ENCODE results near the gene DAGLB. TPM values are rescaled to one million over a fixed set of nuclear protein-coding genes. Genes with fewer than 3 reads are reported as not detected.
A peak's percentile ranks its signal among the peaks of the same experiment; 100 is the strongest.
"Not testable (repeated sequence)": the region's sequence is repeated elsewhere in the genome, so short reads cannot be mapped to it uniquely, and the experiment has no call there.

Gene DAGLB
- total RNA-seq, 2 experiments from 2014 or later = 13.1 to 13.6 TPM

- CTCF ChIA-PET = interaction anchor here (0.6 to 0.7 kb wide), 2 partner anchors 10 to 58 kb away, joined by 3 to 4 read pairs; no protein-coding TSS in a partner anchor
- DNase-seq = no peak
- peak overlapping the region; percentile 27 for H3K4me3 Mint-ChIP-seq
- H3K9me3 Mint-ChIP-seq = no peaks in the 10 kb centered on the region
- H3K4me1 Mint-ChIP-seq (ENCODE audit: low read depth) = peaks cover 68% of the 10 kb centered on the region
- peaks cover 3% of the 10 kb centered on the region for H3K36me3 Mint-ChIP-seq (ENCODE audit: low read depth)
- no peaks in the 10 kb centered on the region for H3K27me3 Mint-ChIP-seq (ENCODE audit: low read depth)
- no peak overlapping the region for H3K27ac Mint-ChIP-seq
- intact Hi-C loops (cut with micrococcal nuclease) = no loop called here
These were observed 33.7 kb upstream of the DAGLB start for GRCh38 chr7:6481445-6481844.

DNA sequence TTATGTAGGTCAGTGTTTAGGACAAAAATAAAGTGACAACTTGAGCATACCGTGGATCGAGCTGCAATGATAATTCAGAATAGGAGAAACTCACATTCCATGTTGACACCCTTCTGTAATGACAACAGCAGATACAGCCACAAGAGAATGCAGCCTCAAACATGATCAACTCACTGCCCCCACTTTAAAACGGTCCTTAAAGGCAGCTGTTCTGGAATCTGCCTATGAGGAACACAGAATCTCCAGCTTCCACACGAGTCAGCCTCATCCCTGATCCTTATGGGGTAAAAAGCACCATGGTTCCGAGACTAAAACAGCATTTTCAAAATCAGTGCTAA, 32.5 kb upstream of the DAGLB start:
- CTCF ChIA-PET = interaction anchor here (0.9 to 1.3 kb wide), 3 partner anchors 37 to 79 kb away, joined by 3 read pairs; no protein-coding TSS in a partner anchor
- no peaks in the 10 kb centered on the region for H3K9me3 Mint-ChIP-seq
- DNase-seq = no peak
- H3K27ac Mint-ChIP-seq = no peak overlapping the region
- H3K36me3 Mint-ChIP-seq (ENCODE audit: low read depth) = peaks cover 3% of the 10 kb centered on the region
- no peaks in the 10 kb centered on the region for H3K27me3 Mint-ChIP-seq (ENCODE audit: low read depth)
- no peak overlapping the region for H3K4me3 Mint-ChIP-seq
- intact Hi-C loops (cut with micrococcal nuclease) = no loop called here
- peaks cover 78% of the 10 kb centered on the region for H3K4me1 Mint-ChIP-seq (ENCODE audit: low read depth)

GRCh38 chr7:6479067-6479466, 31.3 kb upstream of the DAGLB start:
- Mint-ChIP-seq H3K36me3 (ENCODE audit: low read depth) (peaks cover 3% of the 10 kb centered on the region), H3K4me1 (ENCODE audit: low read depth) (peaks cover 75% of the 10 kb centered on the region), H3K4me3 (no peak overlapping the region), H3K27me3 (ENCODE audit: low read depth) (no peaks in the 10 kb centered on the region), H3K9me3 (no peaks in the 10 kb centered on the region), H3K27ac (peak overlapping the region; percentile 56)
- intact Hi-C loops (cut with micrococcal nuclease) = no loop called here
- peak; percentile 29 for DNase-seq
- CTCF ChIA-PET = interaction anchor here (1.6 kb wide), 1 partner anchor 36 kb away, joined by 8 read pairs; no protein-coding TSS in a partner anchor

- H3K4me3 Mint-ChIP-seq = no peak overlapping the region
- H3K4me1 Mint-ChIP-seq (ENCODE audit: low read depth) = peaks cover 76% of the 10 kb centered on the region
- CTCF ChIA-PET = interaction anchor here (0.8 to 1.6 kb wide), 3 partner anchors 37 to 112 kb away, joined by 4 to 8 read pairs (median 5); partner anchors contain the start of gene INTS15
These were observed 30.4 kb upstream of the DAGLB start for GRCh38 chr7:6478186-6478585.

DNA sequence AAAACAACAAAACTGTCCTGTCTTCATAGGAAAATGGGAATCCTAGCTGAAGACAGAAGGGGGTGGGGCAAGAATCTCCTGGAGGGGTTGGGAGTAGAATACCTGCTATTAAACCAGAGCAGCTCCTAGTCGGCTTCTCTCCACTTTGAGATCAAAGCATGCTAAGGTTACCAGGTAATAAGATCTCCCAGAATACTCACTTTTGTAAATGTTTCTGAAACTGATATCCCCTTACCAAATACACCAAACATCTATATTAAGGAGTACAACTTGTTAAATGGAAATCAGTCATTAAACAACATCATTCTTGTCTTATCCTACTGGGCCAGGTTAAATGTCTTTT, 29.5 kb upstream of the DAGLB start:
- no peak for DNase-seq
- Mint-ChIP-seq H3K4me1 (ENCODE audit: low read depth) (peaks cover 72% of the 10 kb centered on the region), H3K27ac (peak overlapping the region; percentile 70), H3K9me3 (no peaks in the 10 kb centered on the region), H3K27me3 (ENCODE audit: low read depth) (no peaks in the 10 kb centered on the region), H3K36me3 (ENCODE audit: low read depth) (peaks cover 1% of the 10 kb centered on the region), H3K4me3 (no peak overlapping the region)
- CTCF ChIA-PET = interaction anchor here (1.5 kb wide), 1 partner anchor 12 kb away, joined by 3 read pairs; no protein-coding TSS in a partner anchor
- intact Hi-C loops (cut with micrococcal nuclease) = no loop called here

More at GRCh38 chr7:6478186-6478585, 30.4 kb upstream of the DAGLB start:
- intact Hi-C loops (cut with micrococcal nuclease) = no loop called here
- Mint-ChIP-seq H3K36me3 (ENCODE audit: low read depth) (peaks cover 3% of the 10 kb centered on the region), H3K9me3 (no peaks in the 10 kb centered on the region), H3K27me3 (ENCODE audit: low read depth) (no peaks in the 10 kb centered on the region), H3K27ac (no peak overlapping the region)
- no peak for DNase-seq

GRCh38 chr7:6476596-6477317, 29.0 kb upstream of the DAGLB start:
- Mint-ChIP-seq H3K27ac (peak overlapping the region; percentile 70), H3K4me3 (no peak overlapping the region), H3K36me3 (ENCODE audit: low read depth) (peaks cover 5% of the 10 kb centered on the region), H3K4me1 (ENCODE audit: low read depth) (peaks cover 67% of the 10 kb centered on the region), H3K27me3 (ENCODE audit: low read depth) (no peaks in the 10 kb centered on the region), H3K9me3 (no peaks in the 10 kb centered on the region)
- intact Hi-C loops (cut with micrococcal nuclease) = no loop called here
- DNase-seq = no peak
- CTCF ChIA-PET = interaction anchor here (1.5 kb wide), 1 partner anchor 12 kb away, joined by 3 read pairs; no protein-coding TSS in a partner anchor

- Mint-ChIP-seq H3K4me3 (no peak overlapping the region), H3K27me3 (ENCODE audit: low read depth) (no peaks in the 10 kb centered on the region), H3K27ac (peak overlapping the region; percentile 16), H3K9me3 (no peaks in the 10 kb centered on the region), H3K36me3 (ENCODE audit: low read depth) (peaks cover 3% of the 10 kb centered on the region), H3K4me1 (ENCODE audit: low read depth) (peaks cover 56% of the 10 kb centered on the region)
- intact Hi-C loops (cut with micrococcal nuclease) = no loop called here
- DNase-seq = no peak
- CTCF ChIA-PET = interaction anchor here (1.3 kb wide), 1 partner anchor 41 kb away, joined by 3 read pairs; no protein-coding TSS in a partner anchor
These were observed 27.9 kb upstream of the DAGLB start for GRCh38 chr7:6475433-6476186.

DNA sequence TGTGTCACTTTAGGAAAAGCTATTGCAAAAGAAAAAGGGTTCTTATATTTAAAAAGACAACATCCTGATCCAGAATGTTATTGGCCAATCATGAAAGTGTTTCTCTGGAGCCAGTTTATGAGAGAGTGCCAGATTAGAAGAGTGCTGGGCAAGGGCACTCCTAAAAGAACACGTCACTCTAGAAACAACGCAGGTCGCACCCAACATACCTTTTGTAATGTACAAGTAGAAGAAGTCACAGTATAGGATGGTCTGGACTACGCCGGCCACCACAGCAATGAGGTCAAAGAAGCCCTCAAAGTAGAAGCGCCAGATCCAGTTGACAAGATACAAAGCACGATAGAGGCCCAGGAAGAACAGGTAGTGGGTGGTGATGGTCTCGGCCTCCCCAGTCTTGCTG, 18.1 kb upstream of the DAGLB start:
- CTCF ChIA-PET = interaction anchor here (0.6 kb wide), 1 partner anchor 9 kb away, joined by 3 read pairs; no protein-coding TSS in a partner anchor
- H3K4me1 Mint-ChIP-seq (ENCODE audit: low read depth) = no peaks in the 10 kb centered on the region
- DNase-seq = no peak
- intact Hi-C loops (cut with micrococcal nuclease) = no loop called here
- no peak overlapping the region for H3K27ac Mint-ChIP-seq
- H3K36me3 Mint-ChIP-seq (ENCODE audit: low read depth) = peaks cover 41% of the 10 kb centered on the region
- H3K4me3 Mint-ChIP-seq = no peak overlapping the region
- no peaks in the 10 kb centered on the region for H3K27me3 Mint-ChIP-seq (ENCODE audit: low read depth)
- no peaks in the 10 kb centered on the region for H3K9me3 Mint-ChIP-seq

- H3K27me3 Mint-ChIP-seq (ENCODE audit: low read depth); H3K4me1 Mint-ChIP-seq (ENCODE audit: low read depth); CTCF ChIA-PET; H3K9me3 Mint-ChIP-seq; H3K27ac Mint-ChIP-seq; DNase-seq; intact Hi-C loops (cut with micrococcal nuclease); H3K4me3 Mint-ChIP-seq: not testable (repeated sequence)
- peaks cover 29% of the 10 kb centered on the region for H3K36me3 Mint-ChIP-seq (ENCODE audit: low read depth)
These were observed 15.9 kb upstream of the DAGLB start for GRCh38 chr7:6463609-6464008.

GRCh38 chr7:6461946-6462550, 14.3 kb upstream of the DAGLB start:
- DNase-seq = no peak
- H3K9me3 Mint-ChIP-seq = no peaks in the 10 kb centered on the region
- no peak overlapping the region for H3K4me3 Mint-ChIP-seq
- no peaks in the 10 kb centered on the region for H3K27me3 Mint-ChIP-seq (ENCODE audit: low read depth)
- peaks cover 21% of the 10 kb centered on the region for H3K36me3 Mint-ChIP-seq (ENCODE audit: low read depth)
- CTCF ChIA-PET = interaction anchor here (0.6 kb wide), 1 partner anchor 606 kb away, joined by 3 read pairs; no protein-coding TSS in a partner anchor
- intact Hi-C loops (cut with micrococcal nuclease) = no loop called here
- H3K27ac Mint-ChIP-seq = no peak overlapping the region
- peaks cover 8% of the 10 kb centered on the region for H3K4me1 Mint-ChIP-seq (ENCODE audit: low read depth)

GRCh38 chr7:6460990-6461584, 13.3 kb upstream of the DAGLB start:
- CTCF ChIA-PET = interaction anchor here (0.6 to 0.7 kb wide), 2 partner anchors 13 to 22 kb away, joined by 3 read pairs; no protein-coding TSS in a partner anchor
- Mint-ChIP-seq H3K4me3 (no peak overlapping the region), H3K36me3 (ENCODE audit: low read depth) (peaks cover 13% of the 10 kb centered on the region), H3K4me1 (ENCODE audit: low read depth) (peaks cover 8% of the 10 kb centered on the region), H3K27ac (no peak overlapping the region), H3K27me3 (ENCODE audit: low read depth) (no peaks in the 10 kb centered on the region), H3K9me3 (no peaks in the 10 kb centered on the region)
- DNase-seq = no peak
- intact Hi-C loops (cut with micrococcal nuclease) = no loop called here

DNA sequence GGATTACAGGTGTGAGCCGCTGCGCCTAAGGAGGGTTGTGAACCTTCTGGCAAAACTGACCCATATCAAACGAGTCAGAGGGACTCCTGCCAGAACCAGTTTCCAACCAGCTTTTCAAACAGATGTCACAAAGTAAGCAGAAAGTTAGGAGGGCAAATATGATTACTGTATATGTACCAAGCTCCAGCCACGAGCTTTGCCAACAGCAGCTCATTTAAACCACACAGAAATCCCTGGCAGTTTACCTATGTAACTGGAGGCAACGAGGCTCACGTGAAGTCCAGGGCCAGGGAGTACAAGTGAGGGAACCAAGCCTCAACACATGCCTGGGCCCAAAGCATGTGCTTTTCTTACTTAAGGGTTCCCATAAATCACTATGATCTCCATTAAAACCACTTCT, 12.5 kb upstream of the DAGLB start:
- no peak overlapping the region for H3K4me3 Mint-ChIP-seq
- DNase-seq = no peak
- peaks cover 6% of the 10 kb centered on the region for H3K36me3 Mint-ChIP-seq (ENCODE audit: low read depth)
- intact Hi-C loops (cut with micrococcal nuclease) = no loop called here
- CTCF ChIA-PET = interaction anchor here (0.6 to 0.7 kb wide), 2 partner anchors 12 to 114 kb away, joined by 3 to 5 read pairs; no protein-coding TSS in a partner anchor
- no peaks in the 10 kb centered on the region for H3K27me3 Mint-ChIP-seq (ENCODE audit: low read depth)
- no peak overlapping the region for H3K27ac Mint-ChIP-seq
- H3K9me3 Mint-ChIP-seq = no peaks in the 10 kb centered on the region
- H3K4me1 Mint-ChIP-seq (ENCODE audit: low read depth) = peaks cover 8% of the 10 kb centered on the region
